SK-N-MC (cell line): ENCODE data around the gene LRP1B.

Experiments
- EZH2 ChIP-seq: fragments of 200-600 bp; sonication (generic); IDR thresholded peaks from one replicate; pipeline ENCODE4 v1.6.1; 2017; ENCODE audit warnings: antibody characterized with exemption
- POLR2AphosphoS5 ChIP-seq: IDR thresholded peaks from 2 replicates; pipeline ENCODE4 v1.6.1; 2012; ENCODE audit warnings: mild to moderate bottlenecking, low read depth, low read length, borderline replicate concordance

DNA sequence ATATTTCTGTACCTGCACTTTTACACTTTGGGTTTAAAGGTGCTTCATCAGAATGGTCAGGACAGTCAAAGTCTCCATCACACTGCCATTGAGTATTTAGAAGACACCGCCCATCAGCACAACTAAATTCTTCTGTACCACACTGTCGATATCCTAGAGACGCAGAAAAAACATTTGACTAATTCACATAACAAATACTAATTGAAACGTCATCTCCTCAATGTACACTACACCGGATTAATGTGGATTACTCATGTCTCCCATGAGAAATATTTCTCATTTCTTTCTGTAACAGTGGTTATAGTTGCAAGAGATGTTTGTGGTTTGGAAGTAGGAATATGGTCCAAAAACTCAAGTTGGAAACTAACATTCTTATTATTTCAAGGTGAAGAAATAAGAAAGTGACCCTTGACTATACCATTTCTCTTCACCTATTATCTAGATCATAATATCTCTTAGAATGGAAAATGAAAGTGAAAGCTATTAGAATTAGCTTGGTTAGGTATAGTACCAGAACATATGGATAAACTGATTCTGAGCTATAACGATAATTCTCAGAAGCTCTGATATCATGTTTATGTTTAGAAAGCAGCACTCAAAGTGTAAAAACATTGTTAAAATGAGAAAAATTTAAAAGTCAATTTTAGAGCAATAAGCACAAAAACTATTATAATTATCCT, 1627.7 kb downstream of the LRP1B start:
- TF ChIP-seq EZH2 (no peak), POLR2AphosphoS5 (no peak)
